ENCODE data around the gene MAMSTR.
"Not testable (repeated sequence)": the region's sequence is repeated elsewhere in the genome, so short reads cannot be mapped to it uniquely, and the experiment has no call there.

The MAMSTR gene

GRCh38 chr19:48724796-48725753 lies 5.5 kb upstream of the MAMSTR start:
- no peaks in the 10 kb centered on the region for H3K27me3 ChIP-seq
- H3K4me3 ChIP-seq (ENCODE audit: low read depth in 1 of 2, low read length in 1 of 2): no peak overlapping the region
- peaks cover 11% of the 10 kb centered on the region for H3K9me3 ChIP-seq
- no peak for TF ChIP-seq CTCF (IDR thresholded peaks at IDR 0.05)
- no peaks in the 10 kb centered on the region for H3K36me3 ChIP-seq
- H3K4me1 ChIP-seq (ENCODE audit: control insufficient read depth in 1 of 2, insufficient read depth in 1 of 2, low read depth in 1 of 2, low read length in 1 of 2): peaks cover 13 to 30% of the 10 kb centered on the region in 2 experiments
- H3K27ac ChIP-seq: peak overlapping the region; percentile 77

GRCh38 chr19:48722196-48722708 lies 2.7 kb upstream of the MAMSTR start:
- no peak for TF ChIP-seq CTCF (IDR thresholded peaks at IDR 0.05)
- Histone ChIP-seq H3K27ac (no peak overlapping the region), H3K4me1 (ENCODE audit: control insufficient read depth in 1 of 2, insufficient read depth in 1 of 2, low read depth in 1 of 2, low read length in 1 of 2) (peaks cover 13 to 30% of the 10 kb centered on the region in 2 experiments), H3K36me3 (no peaks in the 10 kb centered on the region), H3K27me3 (no peaks in the 10 kb centered on the region), H3K4me3 (ENCODE audit: low read depth in 1 of 2, low read length in 1 of 2) (no peak overlapping the region), H3K9me3 (peaks cover 11% of the 10 kb centered on the region)

- H3K27me3 ChIP-seq: no peaks in the 10 kb centered on the region
- peaks cover 13 to 17% of the 10 kb centered on the region in 2 experiments for H3K4me1 ChIP-seq (ENCODE audit: control insufficient read depth in 1 of 2, insufficient read depth in 1 of 2, low read depth in 1 of 2, low read length in 1 of 2)
- no peaks in the 10 kb centered on the region for H3K36me3 ChIP-seq
- peak overlapping the region; percentile 56 to 61 for H3K4me3 ChIP-seq (ENCODE audit: low read depth in 1 of 2, low read length in 1 of 2)
- H3K9me3 ChIP-seq: no peaks in the 10 kb centered on the region
- no peak overlapping the region for H3K27ac ChIP-seq
- TF ChIP-seq CTCF (IDR thresholded peaks at IDR 0.05): no peak
These were observed 1.2 kb upstream of the MAMSTR start for GRCh38 chr19:48720613-48721296.

- peaks cover 8 to 11% of the 10 kb centered on the region in 2 experiments for H3K4me1 ChIP-seq (ENCODE audit: control insufficient read depth in 1 of 2, insufficient read depth in 1 of 2, low read depth in 1 of 2, low read length in 1 of 2)
- no peaks in the 10 kb centered on the region for H3K27me3 ChIP-seq
- H3K27ac ChIP-seq: no peak overlapping the region
- H3K36me3 ChIP-seq: no peaks in the 10 kb centered on the region
- TF ChIP-seq CTCF (IDR thresholded peaks at IDR 0.05): no peak
- H3K9me3 ChIP-seq: no peaks in the 10 kb centered on the region
- peak overlapping the region in 1 of 2 experiments; percentile 61 for H3K4me3 ChIP-seq (ENCODE audit: low read depth in 1 of 2, low read length in 1 of 2)
These were observed 707 bp upstream of the MAMSTR start for GRCh38 chr19:48720251-48720612.

GRCh38 chr19:48718711-48719231 lies 754 bp downstream of the MAMSTR start:
- H3K4me1 ChIP-seq (ENCODE audit: control insufficient read depth in 1 of 2, insufficient read depth in 1 of 2, low read depth in 1 of 2, low read length in 1 of 2): peaks cover 11 to 15% of the 10 kb centered on the region in 2 experiments
- no peak overlapping the region for H3K27ac ChIP-seq
- no peaks in the 10 kb centered on the region for H3K9me3 ChIP-seq
- TF ChIP-seq CTCF (IDR thresholded peaks at IDR 0.05): no peak
- no peaks in the 10 kb centered on the region for H3K36me3 ChIP-seq
- no peak overlapping the region for H3K4me3 ChIP-seq (ENCODE audit: low read depth in 1 of 2, low read length in 1 of 2)
- H3K27me3 ChIP-seq: peaks cover 5% of the 10 kb centered on the region

- not testable (repeated sequence) for H3K4me3 ChIP-seq (ENCODE audit: low read depth in 1 of 2, low read length in 1 of 2); H3K9me3 ChIP-seq; H3K27ac ChIP-seq; H3K36me3 ChIP-seq
- Histone ChIP-seq H3K4me1 (ENCODE audit: control insufficient read depth in 1 of 2, insufficient read depth in 1 of 2, low read depth in 1 of 2, low read length in 1 of 2) (peaks cover 15 to 20% of the 10 kb centered on the region in 2 experiments), H3K27me3 (peaks cover 12% of the 10 kb centered on the region)
These were observed 1.4 kb downstream of the MAMSTR start for GRCh38 chr19:48718106-48718505.
